OCI-LY7 (cell line): ENCODE data around the gene CPEB4. TPM values are rescaled to one million over a fixed set of nuclear protein-coding genes. Genes with fewer than 3 reads are reported as not detected.

Experiments
- BruUV-seq: library from RNA; stranded (reverse); fragments of 400-500 nt; replicated peaks from 2 replicates; lab custom pipeline; 2021; lab: Mats Ljungman, UMichigan
- CTCF ChIA-PET: fragments of 300-600 bp; sonication (Branson Sonifier 250); formaldehyde crosslinking; loops from one replicate; lab custom pipeline; 2022; ENCODE audit warnings: antibody characterized with exemption; ENCODE audit not compliant: unreplicated experiment; lab: Charles Lee
- POLR2A ChIA-PET: fragments of 300-600 bp; sonication (Branson Sonifier 250); formaldehyde crosslinking; loops from one replicate; lab custom pipeline; 2022; ENCODE audit warnings: antibody characterized with exemption; lab: Charles Lee
- DNase-seq: peaks from one replicate; pipeline ENCODE4 v3.0.0-alpha.2; 2015; ENCODE audit warnings: low spot score
- H2AFZ ChIP-seq: fragments of 200-600 bp; sonication (generic), shearing (Covaris generic); 2 replicates; pipeline ENCODE4 v1.6.1; 2014; ENCODE audit warnings: mild to moderate bottlenecking, antibody characterized with exemption, low read length, moderate library complexity
- H3K27ac ChIP-seq: fragments of 200-600 bp; sonication (generic); 2 replicates; pipeline ENCODE4 v1.5.1; 2014; ENCODE audit warnings: mixed run types, low read depth, mild to moderate bottlenecking, moderate library complexity, low read length, inconsistent platforms; ENCODE audit not compliant: poor library complexity, severe bottlenecking
- H3K36me3 ChIP-seq: fragments of 200-600 bp; sonication (generic); 2 replicates; pipeline ENCODE4 v1.6.1; 2014; ENCODE audit warnings: mild to moderate bottlenecking, antibody characterized with exemption, low read length, moderate library complexity, mixed read lengths; ENCODE audit not compliant: insufficient read depth
- H3K4me1 ChIP-seq: fragments of 200-600 bp; sonication (generic); 2 replicates; pipeline ENCODE4 v1.5.1; 2014; ENCODE audit warnings: mild to moderate bottlenecking, low read length; ENCODE audit not compliant: insufficient read depth, poor library complexity, severe bottlenecking
- H3K4me2 ChIP-seq: fragments of 200-600 bp; sonication (generic); 2 replicates; pipeline ENCODE4 v1.6.1; 2014; ENCODE audit warnings: mild to moderate bottlenecking, low read length
- H3K4me3 ChIP-seq: fragments of 200-600 bp; sonication (generic); 2 replicates; pipeline ENCODE4 v1.5.1; 2014; ENCODE audit warnings: mild to moderate bottlenecking, low read depth, low read length; ENCODE audit not compliant: poor library complexity, severe bottlenecking
- H3K79me2 ChIP-seq: fragments of 200-600 bp; sonication (generic); 2 replicates; pipeline ENCODE4 v1.6.1; 2016; ENCODE audit warnings: low read depth, mild to moderate bottlenecking, low read length, moderate library complexity, mixed read lengths; ENCODE audit not compliant: insufficient read depth
- H3K9me2 ChIP-seq: fragments of 200-600 bp; sonication (generic); 2 replicates; pipeline ENCODE4 v1.6.1; 2016; ENCODE audit warnings: mild to moderate bottlenecking, low read length, mixed read lengths; ENCODE audit not compliant: insufficient read depth
- H3K9me3 ChIP-seq: fragments of 200-600 bp; sonication (generic); 2 replicates; pipeline ENCODE4 v1.6.1; 2014; ENCODE audit warnings: mild to moderate bottlenecking, mixed run types, low read length, mixed read lengths
- H4K20me1 ChIP-seq: fragments of 200-600 bp; sonication (generic); 2 replicates; pipeline ENCODE4 v1.6.1; 2014; ENCODE audit warnings: mild to moderate bottlenecking, antibody characterized with exemption, low read length, moderate library complexity, mixed read lengths; ENCODE audit not compliant: insufficient read depth
- EZH2phosphoT487 ChIP-seq: fragments of 200-600 bp; sonication (generic); IDR thresholded peaks from 2 replicates; pipeline ENCODE4 v1.6.1; 2018; ENCODE audit warnings: low read depth, borderline replicate concordance, mild to moderate bottlenecking, mixed run types, antibody characterized with exemption, low read length, moderate library complexity, mixed read lengths
- intact Hi-C: fragments of 100-400 bp; cut with micrococcal nuclease; formaldehyde crosslinking; loops from one replicate; pipeline ENCODE4 v1.10.0; 2022; ENCODE audit not compliant: unreplicated experiment
- total RNA-seq, 2 experiments: library from RNA; depleted of rRNA in 1 of 2; stranded (reverse); fragments of >200 nt in 1 of 2; shearing (Covaris generic) in 1 of 2; gene quantifications; 2 replicates each; pipeline ENCODE4 v1.2.3, GENCODE V29; 2014 to 2022
- TF ChIP-seq, protein P1 (sequence below): fragments of 200-600 bp; sonication (generic); conservative IDR thresholded peaks from 2 replicates; pipeline ENCODE4 v1.5.1; 2014; ENCODE audit warnings: mild to moderate bottlenecking, antibody characterized with exemption, low read length, moderate library complexity, mixed read lengths

The CPEB4 gene
- total RNA-seq, 2 experiments from 2014 or later = 12.6 to 31.8 TPM

DNA sequence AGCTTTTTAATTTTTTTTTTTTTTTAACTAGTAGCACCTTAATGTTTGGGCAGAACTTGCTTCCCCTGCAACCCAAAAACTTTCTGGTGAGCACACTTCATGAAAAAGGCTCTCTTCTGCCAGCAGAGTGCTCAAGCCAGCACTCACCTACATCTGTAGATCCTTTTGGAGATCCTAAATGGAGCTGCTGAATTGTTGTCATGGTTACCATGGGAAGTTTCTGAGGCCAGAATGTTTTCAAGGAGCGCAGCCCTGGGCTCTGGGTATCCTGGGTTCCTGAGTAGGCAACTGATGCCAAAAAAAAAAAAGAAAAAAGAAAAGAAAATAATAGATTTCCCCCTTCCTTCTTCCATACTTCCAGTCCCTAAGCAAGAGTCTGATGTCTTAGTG, 3.1 kb upstream of the CPEB4 start:
- TF ChIP-seq, protein P1, sequence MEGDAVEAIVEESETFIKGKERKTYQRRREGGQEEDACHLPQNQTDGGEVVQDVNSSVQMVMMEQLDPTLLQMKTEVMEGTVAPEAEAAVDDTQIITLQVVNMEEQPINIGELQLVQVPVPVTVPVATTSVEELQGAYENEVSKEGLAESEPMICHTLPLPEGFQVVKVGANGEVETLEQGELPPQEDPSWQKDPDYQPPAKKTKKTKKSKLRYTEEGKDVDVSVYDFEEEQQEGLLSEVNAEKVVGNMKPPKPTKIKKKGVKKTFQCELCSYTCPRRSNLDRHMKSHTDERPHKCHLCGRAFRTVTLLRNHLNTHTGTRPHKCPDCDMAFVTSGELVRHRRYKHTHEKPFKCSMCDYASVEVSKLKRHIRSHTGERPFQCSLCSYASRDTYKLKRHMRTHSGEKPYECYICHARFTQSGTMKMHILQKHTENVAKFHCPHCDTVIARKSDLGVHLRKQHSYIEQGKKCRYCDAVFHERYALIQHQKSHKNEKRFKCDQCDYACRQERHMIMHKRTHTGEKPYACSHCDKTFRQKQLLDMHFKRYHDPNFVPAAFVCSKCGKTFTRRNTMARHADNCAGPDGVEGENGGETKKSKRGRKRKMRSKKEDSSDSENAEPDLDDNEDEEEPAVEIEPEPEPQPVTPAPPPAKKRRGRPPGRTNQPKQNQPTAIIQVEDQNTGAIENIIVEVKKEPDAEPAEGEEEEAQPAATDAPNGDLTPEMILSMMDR = no peak
- TF ChIP-seq EZH2phosphoT487 = no peak
- no TSS peak for BruUV-seq
- Histone ChIP-seq H3K9me3 (peaks cover 11% of the 10 kb centered on the region; the same call in 1 of the 2 replicates), H3K36me3 (no peaks in the 10 kb centered on the region; the same call in 1 of the 2 replicates), H3K27ac (peak overlapping the region; percentile 35), H3K4me1 (peaks cover 52% of the 10 kb centered on the region), H2AFZ (peak overlapping the region; percentile 35; the same call in 1 of the 2 replicates), H3K4me3 (no peak overlapping the region), H3K79me2 (peaks cover 19% of the 10 kb centered on the region; the same call in 1 of the 2 replicates), H4K20me1 (no peaks in the 10 kb centered on the region), H3K9me2 (no peaks in the 10 kb centered on the region), H3K4me2 (peak overlapping the region; percentile 51; the same call in 1 of the 2 replicates)
- intact Hi-C loops = no loop called here
- DNase-seq = no peak
- CTCF ChIA-PET = interaction anchor here (0.8 to 1.6 kb wide), 5 partner anchors 10 to 139 kb away, joined by 3 to 4 read pairs (median 3); no protein-coding TSS in a partner anchor
- POLR2A ChIA-PET = interaction anchor here (0.6 to 3.8 kb wide), 21 partner anchors 9 to 1358 kb away, joined by 3 to 27 read pairs (median 4); no protein-coding TSS in a partner anchor

DNA sequence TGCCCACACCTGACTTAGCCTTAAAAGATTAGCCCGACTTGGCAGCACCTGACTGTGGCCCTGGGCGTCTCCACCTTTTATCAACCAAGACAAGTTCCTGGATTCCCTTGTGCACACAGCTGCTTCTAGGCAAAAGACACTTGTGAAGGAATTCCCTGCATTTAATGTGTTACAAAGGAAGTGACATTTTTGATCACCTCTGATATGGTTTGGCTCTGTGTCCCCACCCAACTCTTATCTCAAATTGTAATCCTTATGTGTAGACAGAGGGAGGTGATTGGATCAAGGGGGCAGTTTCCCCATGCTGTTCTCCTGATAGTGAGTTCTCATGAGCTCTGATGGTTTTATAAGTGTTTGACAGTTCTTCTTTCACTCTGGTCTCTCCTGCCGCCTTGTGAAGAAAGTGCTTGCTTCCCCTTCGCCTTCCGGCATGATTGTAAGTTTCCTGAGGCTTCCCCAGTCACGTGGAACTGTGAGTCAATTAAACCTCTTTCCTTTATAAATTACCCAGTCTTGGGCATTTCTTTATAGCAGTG, 2.6 kb upstream of the CPEB4 start:
- peaks cover 11% of the 10 kb centered on the region; the same call in 1 of the 2 replicates for H3K9me3 ChIP-seq
- H3K4me1 ChIP-seq = peaks cover 56% of the 10 kb centered on the region
- peaks cover under 1% of the 10 kb centered on the region for H3K36me3 ChIP-seq
- H3K9me2 ChIP-seq = no peaks in the 10 kb centered on the region
- no peak overlapping the region for H3K4me3 ChIP-seq
- no peak for DNase-seq
- H3K79me2 ChIP-seq = peaks cover 24% of the 10 kb centered on the region; the same call in 1 of the 2 replicates
- TF ChIP-seq, protein P1 = no peak
- no peak for TF ChIP-seq EZH2phosphoT487
- intact Hi-C loops = no loop called here
- ChIA-PET CTCF (interaction anchor here (1.1 to 1.6 kb wide), 4 partner anchors 10 to 140 kb away, joined by 3 to 4 read pairs (median 4); no protein-coding TSS in a partner anchor), POLR2A (interaction anchor here (0.6 to 3.8 kb wide), 14 partner anchors 10 to 1357 kb away, joined by 3 to 27 read pairs (median 5); no protein-coding TSS in a partner anchor)
- BruUV-seq = no TSS peak
- H3K4me2 ChIP-seq = 0 out of 2 replicates have a peak overlapping the region, but pooled peaks have one; percentile 51
- no peak overlapping the region for H3K27ac ChIP-seq
- H2AFZ ChIP-seq = peak overlapping the region; percentile 11; the same call in 1 of the 2 replicates
- H4K20me1 ChIP-seq = no peaks in the 10 kb centered on the region
